Endothelial cell of umbilical vein (primary cell): ENCODE results near the gene NXN.

ENCODE experiments used
- POLR2AphosphoS5 ChIP-seq: IDR thresholded peaks from 2 replicates; pipeline ENCODE4 v1.6.1; 2012; ENCODE audit warnings: low read depth, mild to moderate bottlenecking, control low read depth, low read length, moderate library complexity; ENCODE audit not compliant: insufficient read depth
- TF ChIP-seq, protein P1 (sequence below), 2 donors: IDR thresholded peaks; 1 replicate in 1 of 2; 2 replicates in 1 of 2; pipeline ENCODE4 v1.5.1; 2011; ENCODE audit warnings: low read length in 2 of 2, mild to moderate bottlenecking in 2 of 2, moderate library complexity in 2 of 2, control low read depth in 1 of 2, inconsistent platforms in 1 of 2, low read depth in 1 of 2; ENCODE audit not compliant: insufficient read depth in 1 of 2; ENCODE audit errors: extremely low read depth in 1 of 2

DNA sequence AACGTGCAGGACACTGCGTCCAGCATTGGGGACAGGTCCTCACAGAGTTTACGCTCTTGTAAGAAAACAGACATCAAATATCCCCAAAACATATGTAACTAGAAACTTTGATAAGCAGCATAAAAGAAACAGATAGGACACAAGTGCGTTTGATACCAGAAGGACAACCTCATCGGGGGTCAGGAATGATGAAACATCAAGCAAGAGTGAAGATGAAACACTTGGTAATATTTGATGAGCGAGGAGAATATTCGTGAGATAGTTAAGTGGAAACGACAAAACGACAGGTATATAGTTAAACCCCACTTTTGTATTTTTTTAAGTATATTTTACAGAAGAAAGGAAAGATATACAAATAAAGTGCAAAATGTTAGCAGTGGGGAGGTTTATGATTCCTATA, 55.9 kb downstream of the NXN start:
- no peak for TF ChIP-seq POLR2AphosphoS5
- TF ChIP-seq, protein P1, sequence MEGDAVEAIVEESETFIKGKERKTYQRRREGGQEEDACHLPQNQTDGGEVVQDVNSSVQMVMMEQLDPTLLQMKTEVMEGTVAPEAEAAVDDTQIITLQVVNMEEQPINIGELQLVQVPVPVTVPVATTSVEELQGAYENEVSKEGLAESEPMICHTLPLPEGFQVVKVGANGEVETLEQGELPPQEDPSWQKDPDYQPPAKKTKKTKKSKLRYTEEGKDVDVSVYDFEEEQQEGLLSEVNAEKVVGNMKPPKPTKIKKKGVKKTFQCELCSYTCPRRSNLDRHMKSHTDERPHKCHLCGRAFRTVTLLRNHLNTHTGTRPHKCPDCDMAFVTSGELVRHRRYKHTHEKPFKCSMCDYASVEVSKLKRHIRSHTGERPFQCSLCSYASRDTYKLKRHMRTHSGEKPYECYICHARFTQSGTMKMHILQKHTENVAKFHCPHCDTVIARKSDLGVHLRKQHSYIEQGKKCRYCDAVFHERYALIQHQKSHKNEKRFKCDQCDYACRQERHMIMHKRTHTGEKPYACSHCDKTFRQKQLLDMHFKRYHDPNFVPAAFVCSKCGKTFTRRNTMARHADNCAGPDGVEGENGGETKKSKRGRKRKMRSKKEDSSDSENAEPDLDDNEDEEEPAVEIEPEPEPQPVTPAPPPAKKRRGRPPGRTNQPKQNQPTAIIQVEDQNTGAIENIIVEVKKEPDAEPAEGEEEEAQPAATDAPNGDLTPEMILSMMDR (IDR thresholded peaks at IDR 0.05; ENCODE audit: extremely low read depth in 1 of 2, insufficient read depth in 1 of 2, low read depth in 1 of 2, low read length in 2 of 2): no peak
